Spinal cord (tissue), 4 donors: Measurements from ENCODE around the gene TMEM132A. TPM values are rescaled to one million over a fixed set of nuclear protein-coding genes. Genes with fewer than 3 reads are reported as not detected.

Source experiments
- polyA plus RNA-seq, 2 donors: library from polyadenylated mRNA; unstranded; fragments of 120-200 nt; gene quantifications; one replicate each; pipeline ENCODE4 v1.2.1, GENCODE V29; 2013; ENCODE audit not compliant: insufficient read length in 2 of 2
- small RNA-seq: library from RNA; depleted of rRNA; stranded (forward); fragments of <200 nt; gene quantifications from one replicate; pipeline ENCODE3, GENCODE V24; 2014; ENCODE audit warnings: low replicate concordance
- total RNA-seq, 2 donors: library from RNA; depleted of rRNA in 1 of 2; stranded (reverse); fragments of 120-200 nt in 1 of 2; fragments of >200 nt in 1 of 2; gene quantifications; one replicate each; pipeline versions ENCODE4 v1.2.3 to v1.2.4, GENCODE V29; 2013 to 2014

The TMEM132A gene
- total and polyA plus RNA-seq, 4 donors, result 59.0 to 222 (median 156) TPM

Small RNA genes within 50 kb of the gene (small RNA-seq; reads per million reads assigned to genes)
- not detected for gene RNU6-933P

Other genes starting within 250 kb of the TMEM132A start
- gene MS4A8, start 224.8 kb upstream of the TMEM132A start, total RNA-seq, result 1 to 10 TPM in 1 of 2 donors, under 1 TPM in 1; 0.40 to 2.8 TPM
- gene MS4A8, start 224.8 kb upstream of the TMEM132A start, polyA plus RNA-seq, result under 1 TPM in 1 of 2 donors, not detected in 1; 0.72 TPM
- not detected for gene MS4A18, start 199.7 kb upstream of the TMEM132A start, total RNA-seq
- gene MS4A18, start 199.7 kb upstream of the TMEM132A start, polyA plus RNA-seq, result not detected
- under 1 TPM in 1 of 2 donors, not detected in 1; 0.17 TPM for gene MS4A15, start 167.6 kb upstream of the TMEM132A start, total RNA-seq
- gene MS4A15, start 167.6 kb upstream of the TMEM132A start, polyA plus RNA-seq, result not detected
- not detected for gene MS4A10, start 139.1 kb upstream of the TMEM132A start, total RNA-seq
- not detected for gene MS4A10, start 139.1 kb upstream of the TMEM132A start, polyA plus RNA-seq
- gene CCDC86, start 82.3 kb upstream of the TMEM132A start, total RNA-seq, result 1 to 10 TPM; 6.5 to 8.9 TPM
- gene CCDC86, start 82.3 kb upstream of the TMEM132A start, polyA plus RNA-seq, result 10 to 100 TPM; 19.8 TPM
- gene PTGDR2, start 68.5 kb upstream of the TMEM132A start, total RNA-seq, result 1 to 10 TPM; 1.2 to 1.9 TPM
- gene PTGDR2, start 68.5 kb upstream of the TMEM132A start, polyA plus RNA-seq, result 1 to 10 TPM; 3.2 to 3.8 TPM
- not detected for gene ZP1, start 56.9 kb upstream of the TMEM132A start, total RNA-seq
- gene ZP1, start 56.9 kb upstream of the TMEM132A start, polyA plus RNA-seq, result under 1 TPM in 1 of 2 donors, not detected in 1; 0.72 TPM
- gene PRPF19, start 17.9 kb upstream of the TMEM132A start, total RNA-seq, result 10 to 100 TPM; 49.0 to 50.2 TPM
- 100 to 1,000 TPM; 105 to 115 TPM for gene PRPF19, start 17.9 kb upstream of the TMEM132A start, polyA plus RNA-seq
- 10 to 100 TPM; 33.5 to 39.8 TPM for gene TMEM109, start 10.3 kb upstream of the TMEM132A start, total RNA-seq
- 10 to 100 TPM; 34.8 to 44.7 TPM for gene TMEM109, start 10.3 kb upstream of the TMEM132A start, polyA plus RNA-seq
- 10 to 100 TPM; 20.3 to 31.8 TPM for gene SLC15A3, start 27.7 kb downstream of the TMEM132A start, total RNA-seq
- gene SLC15A3, start 27.7 kb downstream of the TMEM132A start, polyA plus RNA-seq, result 10 to 100 TPM; 29.5 to 35.5 TPM
- 1 to 10 TPM in 1 of 2 donors, under 1 TPM in 1; 0.61 to 1.6 TPM for gene CD6, start 47.2 kb downstream of the TMEM132A start, total RNA-seq
- gene CD6, start 47.2 kb downstream of the TMEM132A start, polyA plus RNA-seq, result 1 to 10 TPM; 5.0 to 8.4 TPM
- under 1 TPM in 1 of 2 donors, not detected in 1; 0.10 TPM for gene CD5, start 178.0 kb downstream of the TMEM132A start, total RNA-seq
- under 1 TPM; 0.08 to 0.15 TPM for gene CD5, start 178.0 kb downstream of the TMEM132A start, polyA plus RNA-seq
- gene VPS37C, start 237.0 kb downstream of the TMEM132A start, total RNA-seq, result 10 to 100 TPM in 1 of 2 donors, 1 to 10 TPM in 1; 4.8 to 11.4 TPM
- 10 to 100 TPM; 14.1 to 16.5 TPM for gene VPS37C, start 237.0 kb downstream of the TMEM132A start, polyA plus RNA-seq